GM12874 (cell line): ENCODE results near the gene C16orf92.

ENCODE experiments used
- CTCF ChIP-seq: IDR thresholded peaks from 2 replicates; pipeline ENCODE4 v1.5.1; 2011; ENCODE audit warnings: low read depth, mild to moderate bottlenecking, control low read depth, low read length, moderate library complexity; ENCODE audit not compliant: insufficient read depth

Gene C16orf92

GRCh38 chr16:30041841-30042240, 18.8 kb downstream of the C16orf92 start:
- TF ChIP-seq CTCF: peak; percentile 26; the same call in 1 of the 2 replicates

GRCh38 chr16:30046178-30046577, 23.2 kb downstream of the C16orf92 start:
- no peak for TF ChIP-seq CTCF

DNA sequence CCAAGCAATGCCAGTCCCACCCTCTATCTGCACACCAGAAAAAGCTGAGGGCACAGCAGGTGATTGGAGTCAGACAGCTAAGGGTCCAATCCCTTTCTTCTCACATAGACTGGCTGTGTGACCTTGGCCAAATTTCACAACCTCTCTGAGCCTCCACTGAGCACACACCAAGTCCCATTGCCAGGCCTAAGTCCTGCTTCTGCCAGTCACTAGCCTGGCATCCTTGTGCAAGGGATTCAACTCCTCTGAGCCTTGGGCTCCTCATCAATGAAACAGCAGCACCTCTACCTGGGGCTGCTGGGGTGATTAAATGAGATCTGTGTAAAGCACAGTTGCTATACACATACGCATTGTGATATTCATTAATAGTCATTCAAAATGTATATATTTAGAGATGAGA, 23.6 kb downstream of the C16orf92 start:
- TF ChIP-seq CTCF: no peak

DNA sequence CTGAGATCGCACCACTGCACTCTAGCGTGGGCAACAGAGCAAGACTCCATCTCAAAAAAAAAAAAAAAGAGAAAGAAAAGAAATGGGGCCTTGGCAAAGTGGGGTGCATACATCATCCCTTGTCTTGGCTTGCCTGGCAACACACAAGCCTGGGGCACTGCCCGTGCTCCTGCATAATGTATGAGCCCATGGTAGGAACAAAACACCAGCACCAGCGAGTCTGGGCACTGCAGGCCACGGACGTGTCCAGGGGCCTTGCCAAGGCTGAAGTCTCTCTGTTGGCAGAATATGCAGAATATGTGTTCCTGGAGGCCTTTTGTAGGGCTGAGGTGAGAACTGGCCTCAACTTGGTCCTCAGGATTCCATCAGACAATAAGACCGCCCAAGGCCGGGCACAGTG, 26.9 kb downstream of the C16orf92 start:
- no peak for TF ChIP-seq CTCF

DNA sequence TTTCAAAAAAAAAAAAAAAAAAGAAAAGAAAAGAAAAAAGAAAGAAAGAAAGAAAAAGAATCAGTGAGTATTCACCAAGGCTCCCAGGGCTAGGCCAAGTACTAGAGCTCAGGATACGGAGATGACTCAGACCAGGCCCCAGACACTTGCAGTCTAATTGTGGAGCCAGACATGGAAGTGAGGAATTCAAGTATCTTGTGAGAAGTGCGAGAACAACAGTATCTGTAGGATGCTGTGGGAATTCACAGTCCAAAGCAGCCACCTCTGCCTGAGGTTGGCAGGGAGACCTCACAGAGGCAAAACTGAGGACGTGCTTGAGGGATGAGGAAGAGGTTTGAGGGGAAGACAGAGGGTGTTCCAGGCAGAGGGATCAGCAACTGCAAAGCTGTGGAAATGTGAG, 28.5 kb downstream of the C16orf92 start:
- TF ChIP-seq CTCF: no peak

- TF ChIP-seq CTCF: no peak
Measured at GRCh38 chr16:30052671-30053372, 29.8 kb downstream of the C16orf92 start.

- TF ChIP-seq CTCF: no peak
Measured at GRCh38 chr16:30053376-30054015, 30.5 kb downstream of the C16orf92 start.
